HG03139 (cell line): ENCODE data around the gene INPP5E.
"Not testable (repeated sequence)": the region's sequence is repeated elsewhere in the genome, so short reads cannot be mapped to it uniquely, and the experiment has no call there.

Source experiments
- ATAC-seq: cut with Tn5 transposase; IDR thresholded peaks from one replicate; pipeline ENCODE4 v1.9.1; 2021; ENCODE audit not compliant: unreplicated experiment

Gene INPP5E

GRCh38 chr9:136430588-136431234 is 8.9 kb downstream of the INPP5E start:
- no peak for ATAC-seq

GRCh38 chr9:136429683-136430491 is 9.8 kb downstream of the INPP5E start:
- ATAC-seq: no peak

- no peak for ATAC-seq
These were observed 10.5 kb downstream of the INPP5E start for GRCh38 chr9:136429075-136429628.

- no peak for ATAC-seq
These were observed 12.9 kb downstream of the INPP5E start for GRCh38 chr9:136426787-136427186.

- ATAC-seq: not testable (repeated sequence)
These were observed 14.3 kb downstream of the INPP5E start for GRCh38 chr9:136425367-136425766.

GRCh38 chr9:136424750-136425362 is 14.8 kb downstream of the INPP5E start:
- ATAC-seq: no peak

- ATAC-seq: no peak
These were observed 16.1 kb downstream of the INPP5E start for GRCh38 chr9:136423432-136424146.

GRCh38 chr9:136422876-136423275 is 16.8 kb downstream of the INPP5E start:
- ATAC-seq: no peak

GRCh38 chr9:136421791-136422190 is 17.9 kb downstream of the INPP5E start:
- no peak for ATAC-seq

- ATAC-seq: no peak
These were observed 20.6 kb downstream of the INPP5E start for GRCh38 chr9:136419092-136419420.

GRCh38 chr9:136418182-136419091 is 21.2 kb downstream of the INPP5E start:
- ATAC-seq: no peak

GRCh38 chr9:136416914-136417313 is 22.7 kb downstream of the INPP5E start:
- ATAC-seq: no peak

- ATAC-seq: no peak
These were observed 23.2 kb downstream of the INPP5E start for GRCh38 chr9:136416427-136416826.

- no peak for ATAC-seq
These were observed 26.7 kb downstream of the INPP5E start for GRCh38 chr9:136412962-136413361.

GRCh38 chr9:136411378-136411777 is 28.3 kb downstream of the INPP5E start:
- ATAC-seq: no peak

- ATAC-seq: peak; percentile 77
These were observed 29.0 kb downstream of the INPP5E start, which contains the start of the genes ENTR1 and PMPCA for GRCh38 chr9:136410500-136411287. TSS of gene ENTR1 (minus strand) at chr9:136410614. CDS start at chr9:136410397, 217 bp downstream. TSS of gene PMPCA (plus strand) at chr9:136410658. CDS start at chr9:136410669, 11 bp downstream.

- ATAC-seq: no peak
These were observed 29.8 kb downstream of the INPP5E start for GRCh38 chr9:136409557-136410455.

- ATAC-seq: no peak
These were observed 31.7 kb downstream of the INPP5E start for GRCh38 chr9:136407911-136408310.
